GM19455 (cell line): ENCODE results near the gene TEX264.
A peak's percentile ranks its signal among the peaks of the same experiment; 100 is the strongest.

Source experiments
- ATAC-seq: cut with Tn5 transposase; IDR thresholded peaks from one replicate; pipeline ENCODE4 v1.9.1; 2021; ENCODE audit not compliant: unreplicated experiment

TEX264 gene

DNA sequence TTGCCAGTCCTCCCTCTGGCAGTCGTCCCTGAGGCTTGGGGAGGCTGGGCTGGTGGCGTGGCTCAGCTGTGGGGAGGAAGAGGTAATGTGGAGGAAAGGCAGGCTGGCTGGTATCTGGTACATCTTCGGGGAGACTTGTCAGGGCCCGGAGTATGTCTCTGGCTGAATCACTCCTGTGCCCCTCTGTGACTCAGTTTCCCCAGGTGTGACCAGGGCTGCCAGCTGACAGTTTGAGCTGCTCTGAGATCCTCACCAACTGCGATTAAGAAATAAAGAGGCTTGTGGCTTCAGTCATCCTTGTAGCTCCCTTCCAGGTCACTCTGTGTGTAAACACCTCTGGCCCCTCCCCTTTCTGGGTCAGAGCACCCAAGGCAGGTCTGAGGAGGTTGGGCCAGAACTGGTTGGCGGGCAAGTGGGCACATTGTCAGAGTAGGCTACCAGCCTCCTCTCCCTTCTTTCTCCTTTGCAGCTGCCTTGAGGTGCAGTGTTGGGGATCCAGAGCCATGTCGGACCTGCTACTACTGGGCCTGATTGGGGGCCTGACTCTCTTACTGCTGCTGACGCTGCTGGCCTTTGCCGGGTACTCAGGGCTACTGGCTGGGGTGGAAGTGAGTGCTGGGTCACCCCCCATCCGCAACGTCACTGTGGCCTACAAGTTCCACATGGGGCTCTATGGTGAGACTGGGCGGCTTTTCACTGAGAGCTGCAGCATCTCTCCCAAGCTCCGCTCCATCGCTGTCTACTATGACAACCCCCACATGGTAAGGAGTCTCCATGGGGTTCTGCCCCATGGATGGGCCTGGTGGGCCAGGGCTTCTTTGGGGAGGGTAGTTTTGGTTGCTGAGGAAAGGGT lies 3.0 kb downstream of the TEX264 start:
- ATAC-seq: no peak

DNA sequence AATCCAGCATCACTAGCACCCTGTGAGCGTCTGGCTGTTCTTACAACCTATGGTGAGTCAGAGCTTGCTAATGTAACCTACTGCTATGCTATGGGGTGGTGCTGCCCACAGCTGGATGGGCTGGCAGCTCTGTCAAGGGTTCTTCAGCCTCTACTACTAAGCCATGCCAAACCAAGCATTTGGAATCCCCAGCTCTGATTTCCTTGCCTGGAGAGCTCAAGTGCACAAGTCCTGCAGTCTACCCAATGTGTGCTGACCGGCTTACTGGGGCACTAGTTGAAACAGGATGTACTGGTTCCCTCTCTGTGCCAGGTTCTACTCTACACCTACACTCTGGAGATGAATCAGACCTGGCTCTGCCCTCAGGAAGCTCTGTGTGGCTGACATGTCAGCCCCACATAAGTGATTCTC lies 4.2 kb downstream of the TEX264 start:
- ATAC-seq: no peak

DNA sequence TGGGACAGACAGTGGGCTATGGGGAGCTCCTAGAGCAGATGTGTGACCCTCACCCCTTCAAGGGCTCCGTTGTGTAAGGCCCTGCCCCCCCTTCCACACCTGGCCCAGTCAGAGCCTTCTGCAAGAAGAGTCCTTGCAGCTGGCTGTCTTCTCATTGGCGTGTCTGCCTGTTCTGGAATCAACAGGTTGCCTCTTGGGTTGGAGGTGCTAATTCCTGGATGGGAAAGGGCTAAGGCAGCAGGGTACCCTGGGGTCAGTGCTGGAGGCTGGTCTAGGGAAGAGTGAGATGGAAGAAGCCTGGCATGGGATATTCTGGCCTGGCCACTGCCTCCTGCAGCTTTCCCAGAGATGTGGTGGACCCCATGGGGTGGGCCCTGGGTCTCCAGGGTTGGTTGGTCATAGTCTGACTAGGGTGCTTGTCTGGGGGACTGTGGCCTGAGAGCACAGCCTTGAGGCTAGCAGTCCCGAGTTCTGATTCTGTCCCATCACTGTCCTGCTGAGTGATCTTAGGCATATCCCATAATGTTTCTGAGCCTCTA lies 5.1 kb downstream of the TEX264 start:
- ATAC-seq: no peak

DNA sequence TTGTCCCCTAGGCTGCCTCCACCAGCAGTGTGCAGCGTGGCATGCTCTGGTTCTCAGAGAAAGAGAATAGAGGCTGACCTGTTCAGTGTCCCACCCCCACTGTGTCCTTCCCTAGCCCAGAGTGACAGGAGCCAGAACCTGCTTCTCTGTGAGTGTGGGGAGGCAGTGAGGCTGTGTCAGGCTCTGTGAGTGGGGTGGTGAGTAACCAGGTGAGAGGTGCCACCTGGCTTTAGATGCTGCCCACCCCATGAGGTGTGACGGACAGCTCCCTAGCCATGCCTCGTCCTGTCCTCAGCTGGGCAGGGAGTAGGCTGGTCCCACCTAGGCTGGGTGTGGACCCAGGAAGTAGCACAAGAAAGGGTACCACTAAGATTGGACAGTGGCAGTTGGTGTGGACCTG lies 6.3 kb downstream of the TEX264 start:
- no peak for ATAC-seq

DNA sequence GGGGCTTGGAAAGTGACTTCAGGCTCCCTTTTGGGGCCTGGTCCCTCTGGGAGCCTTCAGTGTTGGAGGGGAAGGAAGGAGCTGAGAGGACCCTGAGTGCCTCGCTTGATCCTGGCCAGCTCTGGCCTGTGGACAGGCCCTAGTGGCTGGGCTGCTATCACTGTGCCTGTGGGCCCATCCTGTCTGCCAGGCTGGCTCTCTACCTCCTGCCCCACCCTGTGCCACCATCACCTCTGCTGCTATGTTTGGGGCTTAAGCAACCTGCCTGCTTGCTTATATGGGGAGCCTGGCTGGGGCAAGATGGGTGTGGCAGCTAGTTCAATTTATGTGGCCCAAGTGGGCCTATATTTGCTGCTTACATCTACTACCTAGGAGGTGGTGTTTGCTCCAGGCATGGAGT lies 7.1 kb downstream of the TEX264 start:
- no peak for ATAC-seq

DNA sequence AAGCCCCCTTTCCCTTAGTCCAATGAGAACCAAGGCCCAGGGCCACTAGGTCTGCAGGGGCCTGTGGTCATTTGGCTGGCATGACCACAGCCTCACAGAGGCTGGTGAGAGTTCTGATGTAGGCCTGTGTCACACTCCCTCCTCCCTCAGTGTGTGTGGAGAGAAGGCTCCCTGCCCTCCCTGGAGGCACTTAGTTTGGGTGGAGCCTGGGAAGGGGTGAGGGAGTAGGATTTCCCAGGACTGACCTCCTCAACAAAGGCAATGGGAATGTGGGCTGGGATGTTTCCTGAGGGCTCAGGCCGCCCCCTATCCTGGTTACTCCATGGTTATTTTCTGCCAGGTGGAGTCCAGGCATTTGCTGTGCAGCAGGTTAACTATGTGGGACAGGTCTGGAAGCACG lies 7.6 kb downstream of the TEX264 start:
- ATAC-seq: no peak

DNA sequence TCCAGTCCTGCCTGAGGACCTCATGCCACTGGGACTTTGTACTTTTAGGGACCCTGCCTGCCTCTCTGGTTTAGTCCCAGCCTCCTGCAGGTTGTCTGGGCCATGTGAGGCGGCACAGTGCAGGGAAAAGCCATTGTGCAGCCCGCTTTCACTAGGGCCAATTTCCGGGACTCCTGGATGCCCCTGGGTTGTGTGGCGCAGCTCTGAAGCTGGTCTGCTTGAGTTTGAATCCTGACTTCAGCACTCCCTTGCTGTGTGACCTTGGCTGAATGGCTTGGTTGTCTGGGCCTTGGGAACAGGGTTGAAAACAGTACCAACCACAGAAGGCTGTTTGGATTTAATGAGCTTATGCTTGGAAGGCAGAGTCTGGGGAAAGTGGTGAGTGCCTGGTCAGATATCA lies 8.3 kb downstream of the TEX264 start:
- ATAC-seq: no peak

DNA sequence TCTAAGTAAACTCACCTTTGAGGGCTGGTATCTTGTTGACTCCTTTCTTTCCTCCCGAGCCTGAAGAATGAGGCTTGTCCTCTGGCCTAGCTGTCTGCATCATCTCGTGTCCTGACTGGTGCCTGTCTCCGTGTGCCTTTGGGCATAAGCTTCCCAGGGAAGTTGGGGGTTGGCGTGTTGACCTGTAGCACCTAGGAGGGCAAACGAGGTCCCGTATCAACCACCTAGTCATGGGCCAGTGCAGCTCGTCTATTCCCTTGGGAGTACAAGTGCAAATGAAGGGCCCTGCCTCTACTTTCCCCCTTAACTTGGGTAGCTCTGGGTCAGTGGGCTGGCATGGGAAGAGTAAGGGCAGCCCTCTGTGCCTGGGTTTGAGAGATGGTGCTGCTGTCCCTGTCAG lies 8.7 kb downstream of the TEX264 start:
- no peak for ATAC-seq

DNA sequence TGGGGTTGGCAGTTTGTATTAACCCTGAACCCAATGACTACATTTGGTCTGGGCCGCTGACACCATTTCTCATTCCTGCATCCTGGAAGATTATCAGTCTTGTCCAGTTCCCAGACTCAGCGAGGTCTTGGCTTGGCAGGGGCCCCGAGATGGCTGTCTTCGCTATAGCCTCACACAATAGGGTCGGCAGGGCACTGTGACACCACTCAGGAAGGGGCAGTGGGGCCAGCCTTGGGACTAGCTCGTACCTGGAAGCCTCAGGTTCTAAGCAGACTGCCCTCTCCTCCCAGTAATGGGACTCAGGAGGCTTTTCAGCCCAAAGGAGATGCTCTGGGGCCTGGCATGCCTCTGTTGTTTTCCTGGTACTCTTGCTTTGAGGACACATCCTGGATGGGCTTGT lies 9.1 kb downstream of the TEX264 start:
- ATAC-seq: no peak

DNA sequence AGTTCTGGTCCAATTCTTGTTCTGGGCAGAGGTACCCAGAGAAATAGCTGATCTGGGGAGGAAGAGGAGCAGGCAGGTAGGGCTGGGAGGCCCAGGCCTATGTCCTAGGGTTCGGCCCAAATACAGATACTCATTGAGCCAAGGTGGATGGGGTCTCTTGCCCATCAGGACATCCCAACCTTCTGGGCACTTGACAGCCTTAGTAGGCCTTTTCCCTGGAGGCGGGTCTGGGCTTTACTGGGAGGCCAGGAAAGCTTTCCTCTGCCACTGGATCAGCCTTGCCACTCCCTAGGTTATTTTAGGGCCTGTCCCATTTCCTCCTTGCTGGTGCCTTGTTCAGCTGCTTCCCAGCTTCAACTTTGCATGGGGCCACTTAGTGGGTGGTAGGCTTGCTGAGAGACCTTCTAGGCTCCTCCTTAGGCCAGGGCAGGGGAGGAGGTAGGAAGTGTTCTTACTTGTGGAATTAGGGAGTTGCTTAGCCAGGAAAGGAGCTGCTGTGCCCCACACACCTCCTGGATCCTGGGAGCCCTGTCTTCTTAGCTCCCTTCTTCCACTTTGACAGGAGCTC lies 9.7 kb downstream of the TEX264 start:
- ATAC-seq: no peak

DNA sequence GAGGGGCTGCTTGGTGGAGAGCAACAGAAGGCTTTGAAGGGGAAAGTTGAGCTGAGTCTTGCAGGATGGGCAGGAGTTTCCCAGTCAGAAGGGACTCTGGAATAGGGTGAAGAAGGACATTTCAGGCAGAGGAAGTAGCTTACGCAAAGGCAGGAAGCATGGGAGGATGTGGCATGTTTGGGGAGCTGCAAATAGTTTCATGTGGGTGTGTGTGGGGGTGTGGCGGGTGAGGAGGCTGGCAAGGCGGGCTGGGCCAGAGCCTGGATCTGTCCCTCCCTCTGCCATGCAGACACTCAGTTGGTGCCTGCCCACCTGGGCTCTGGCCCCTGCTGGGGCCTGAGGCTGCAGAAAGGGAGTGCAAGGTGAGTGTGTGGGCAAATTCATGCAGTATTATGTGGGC lies 10.4 kb downstream of the TEX264 start:
- no peak for ATAC-seq

DNA sequence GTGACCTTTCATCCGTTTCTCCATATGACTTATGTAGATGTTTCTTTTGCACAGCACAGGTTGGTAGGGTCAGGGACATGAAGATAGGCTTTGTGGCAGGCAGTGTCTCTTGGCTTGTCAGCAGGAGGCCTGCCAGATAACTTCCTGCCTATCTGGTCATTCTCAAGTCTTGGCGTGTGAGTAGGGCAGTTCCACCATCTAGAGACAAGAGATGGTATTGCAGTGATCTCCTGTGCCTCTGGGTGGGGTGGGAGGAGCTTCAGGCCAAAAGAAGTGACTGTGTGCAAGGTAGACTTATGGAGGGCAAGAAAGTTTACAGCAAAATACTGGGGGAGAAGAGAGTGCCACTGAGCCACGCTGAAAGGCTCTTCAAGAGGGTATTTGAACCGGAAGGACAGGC lies 11.0 kb downstream of the TEX264 start:
- peak; percentile 78 for ATAC-seq

DNA sequence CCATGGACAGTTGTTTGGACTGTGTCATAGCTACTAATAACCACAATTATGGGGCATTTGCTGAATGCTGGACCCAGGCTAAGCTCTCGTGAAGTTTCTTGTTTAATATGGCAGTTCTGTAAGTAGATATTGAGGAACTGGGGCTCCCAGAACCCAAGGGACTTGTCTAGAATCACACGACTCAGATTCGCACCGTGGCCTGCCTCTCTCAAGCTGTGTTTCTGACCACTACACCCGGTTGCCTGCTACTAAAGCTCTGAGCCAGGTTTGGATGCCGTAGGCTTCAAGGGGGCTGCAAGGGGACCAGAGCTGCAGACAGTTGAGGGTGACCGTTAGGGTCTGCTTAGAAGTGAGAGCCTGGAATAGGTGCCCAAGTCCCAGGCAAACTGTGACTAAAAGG lies 11.5 kb downstream of the TEX264 start:
- no peak for ATAC-seq

DNA sequence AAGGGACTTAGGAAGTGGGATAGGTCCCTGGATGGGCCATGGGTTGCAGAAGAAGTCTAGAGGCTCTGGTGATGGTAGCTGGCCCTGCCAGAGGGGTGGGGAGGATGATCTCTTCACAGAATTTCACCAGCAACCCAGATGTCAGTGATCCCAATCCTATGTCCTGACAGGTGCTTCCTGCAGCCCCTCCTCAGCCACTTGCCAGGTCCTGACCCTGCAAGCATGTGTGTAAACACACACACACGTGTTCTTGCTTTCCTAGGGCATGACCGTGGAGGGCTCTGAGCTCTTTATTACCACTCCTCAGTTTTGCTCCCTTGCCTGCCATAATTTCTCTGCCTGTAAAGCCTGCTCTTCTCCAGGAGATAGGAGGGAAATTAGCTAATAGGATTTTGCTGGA lies 12.5 kb downstream of the TEX264 start:
- no peak for ATAC-seq

DNA sequence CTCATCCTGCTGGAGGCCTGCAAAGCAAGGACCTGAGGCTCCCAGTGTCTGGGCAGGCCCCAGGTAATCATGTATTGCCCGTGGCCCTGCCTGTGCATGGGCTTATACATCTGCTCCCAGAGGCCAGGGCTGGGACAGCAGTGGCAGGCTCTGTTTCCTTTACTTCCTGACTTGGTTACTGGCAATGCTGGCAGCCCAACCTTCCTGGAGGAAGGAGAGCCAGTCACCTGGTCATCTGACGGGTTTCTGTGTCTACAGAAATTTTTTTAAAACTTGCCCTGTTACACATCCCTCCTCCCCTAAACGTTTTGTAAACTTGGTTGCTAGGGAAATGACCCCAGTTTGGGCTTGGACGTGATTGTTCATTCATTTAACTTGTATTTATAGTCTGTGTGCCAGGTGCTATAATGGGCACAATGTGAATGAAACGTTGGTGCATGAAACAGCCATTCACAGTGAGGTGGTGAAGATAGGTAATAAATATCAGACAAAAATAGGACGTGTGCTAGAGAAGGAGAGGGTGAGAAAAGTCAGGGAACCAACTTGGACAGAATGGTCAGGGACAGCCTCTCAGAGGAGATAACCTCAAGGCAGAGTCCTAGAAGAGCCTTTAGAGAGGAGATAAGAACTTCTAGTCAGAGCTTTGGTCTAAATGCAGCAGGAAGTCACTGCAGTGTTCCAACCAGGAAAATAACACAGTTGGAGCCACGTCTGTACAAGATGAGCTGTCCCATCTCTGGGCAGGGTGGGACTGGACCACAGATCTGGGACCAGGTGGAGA lies 14.1 kb downstream of the TEX264 start:
- ATAC-seq: no peak

DNA sequence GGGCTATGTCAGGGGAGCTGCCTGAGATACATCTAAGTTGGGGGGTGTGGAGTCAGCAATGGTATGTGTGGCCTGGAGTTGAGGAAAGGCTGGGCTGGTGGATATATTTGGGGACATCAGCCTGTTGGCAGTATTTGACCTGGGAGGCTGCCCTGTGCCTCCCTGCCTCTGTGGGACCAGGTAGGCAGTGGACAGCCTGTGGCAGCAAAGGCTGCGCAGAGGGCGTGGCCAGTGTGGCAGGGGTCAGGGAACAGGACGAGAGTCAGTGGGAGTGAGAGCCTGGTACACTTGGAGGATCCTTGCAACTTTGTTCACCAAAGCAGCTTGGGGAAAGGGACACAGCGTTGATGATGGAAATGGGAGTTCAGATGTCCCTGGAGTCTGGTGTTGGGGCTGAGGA lies 15.0 kb downstream of the TEX264 start:
- ATAC-seq: no peak

DNA sequence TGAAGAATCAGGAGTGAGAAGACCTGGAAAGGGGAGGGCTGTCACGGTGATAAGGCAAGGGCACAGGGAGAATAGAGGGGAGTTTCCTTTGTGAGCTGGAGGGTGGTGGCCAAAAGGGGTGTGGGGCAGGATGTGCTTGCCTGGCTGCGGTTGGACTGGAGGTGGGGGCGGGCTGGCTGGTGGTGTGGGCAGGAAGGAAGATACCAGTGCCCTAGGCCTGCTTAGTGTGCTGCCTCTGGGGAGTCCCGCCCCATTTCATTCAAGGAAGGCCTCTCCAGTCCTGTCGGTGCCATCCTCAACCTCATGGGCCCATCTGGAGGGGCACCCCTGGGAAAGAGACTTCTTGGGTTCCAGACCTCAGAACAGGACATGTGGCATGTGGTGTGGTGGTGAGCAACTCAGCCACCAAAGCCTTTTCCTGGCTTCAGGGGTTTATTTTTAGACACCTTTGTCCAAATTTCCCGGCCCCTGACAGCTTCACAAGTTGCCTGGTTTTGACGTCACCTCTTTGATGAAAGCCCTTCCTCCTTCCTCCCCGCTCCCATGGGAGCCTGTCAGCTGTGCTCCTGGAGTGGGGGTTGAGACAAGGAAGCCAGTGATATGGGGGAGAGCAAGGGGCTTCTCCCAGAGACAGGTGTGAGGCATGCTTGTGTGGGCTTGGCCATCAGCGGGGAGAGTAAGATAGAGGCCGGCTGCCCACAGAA lies 15.6 kb downstream of the TEX264 start:
- ATAC-seq: no peak

DNA sequence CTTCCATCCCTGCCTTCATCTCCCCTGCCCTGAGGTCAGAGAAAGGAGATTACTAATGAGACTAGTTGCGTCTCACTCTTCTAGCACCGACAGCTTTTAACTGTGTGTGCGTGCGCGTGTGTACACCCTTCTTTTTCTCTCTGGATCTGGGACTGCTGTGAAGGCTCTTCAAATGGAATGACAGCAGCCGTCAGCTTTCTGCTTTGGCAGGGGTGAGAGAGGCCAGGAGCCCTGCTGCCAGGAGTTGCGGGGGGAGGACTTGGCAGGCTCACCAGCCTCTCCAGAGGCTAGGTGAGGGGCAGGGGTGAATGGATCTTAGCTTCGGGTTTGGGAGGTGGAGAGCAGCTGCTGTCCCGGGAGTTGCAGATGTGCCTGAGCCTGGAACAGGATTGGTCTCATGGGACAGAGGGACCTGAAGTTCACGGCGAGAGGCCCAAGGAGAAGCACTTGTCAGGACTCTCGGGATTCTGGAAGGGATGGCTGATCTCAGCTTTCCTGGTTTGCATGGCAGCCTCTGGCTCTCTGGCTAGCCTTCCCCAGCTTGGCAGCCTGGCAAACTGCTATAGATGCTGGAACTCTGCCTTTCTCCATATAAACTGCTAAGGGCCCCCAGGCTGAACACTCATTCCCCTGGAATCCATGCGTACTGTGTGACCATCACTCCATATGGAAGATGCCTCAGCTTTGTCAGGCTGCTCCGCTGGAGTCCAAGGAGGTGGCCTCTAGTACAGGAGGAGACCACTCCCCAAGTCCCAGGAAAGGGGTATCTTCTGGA lies 16.6 kb downstream of the TEX264 start:
- ATAC-seq: no peak

DNA sequence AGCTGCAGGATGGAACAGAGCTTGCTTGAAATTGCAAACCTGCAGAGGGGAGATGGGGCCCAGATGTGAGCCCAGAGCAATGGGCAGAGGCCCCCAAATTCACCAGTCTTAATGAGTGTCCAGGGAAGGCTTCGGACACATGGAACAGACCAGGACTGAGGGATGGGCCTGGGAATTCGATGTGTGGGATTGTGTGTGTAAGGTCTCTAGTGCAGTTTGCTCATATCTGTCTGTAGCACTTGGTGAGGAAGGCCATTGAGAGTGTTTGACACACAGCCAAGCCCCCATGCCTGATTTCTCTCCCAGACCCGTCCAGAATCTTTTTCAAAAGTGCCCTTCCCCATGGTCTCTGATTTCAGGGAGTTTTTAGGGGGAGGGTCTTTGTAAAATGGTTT lies 17.2 kb downstream of the TEX264 start:
- no peak for ATAC-seq

DNA sequence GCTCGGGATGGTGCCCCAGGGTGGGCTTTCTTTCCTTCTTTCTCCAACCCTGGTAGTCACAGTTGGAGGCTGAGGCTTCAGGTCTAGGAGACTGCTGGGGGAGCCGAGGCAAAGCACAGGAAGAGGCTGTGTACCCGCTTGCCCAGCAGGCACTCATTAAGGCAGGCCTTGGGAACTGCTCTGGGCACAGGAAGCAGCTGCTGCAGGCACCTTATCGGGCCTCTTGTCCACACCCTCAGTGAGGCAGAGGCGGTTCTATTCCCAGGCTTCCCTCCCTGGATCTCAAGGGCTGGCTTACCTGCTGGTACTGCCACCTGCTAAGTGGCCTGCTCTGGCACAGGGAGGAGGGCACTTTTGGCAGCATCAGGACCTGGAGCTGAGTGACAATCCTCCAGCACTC lies 20.0 kb downstream of the TEX264 start:
- ATAC-seq: no peak
